ENCODE measurements around the gene RIMBP2.

Gene RIMBP2

GRCh38 chr12:130636370-130636769 is 79.7 kb downstream of the RIMBP2 start:
- Histone ChIP-seq H2BK120ac (ENCODE audit: low read depth, low read length) (no peak overlapping the region), H2AFZ (ENCODE audit: low read length) (no peak overlapping the region), H3K79me1 (ENCODE audit: low read depth, low read length) (no peaks in the 10 kb centered on the region), H3K27ac (replicated peaks; ENCODE audit: low read length) (no peak overlapping the region), H3K36me3 (replicated peaks in 1 of 2; ENCODE audit: control insufficient read depth in 2 of 2, insufficient read depth in 2 of 2, low read length in 2 of 2) (no peaks in the 10 kb centered on the region), H3K27me3 (ENCODE audit: control insufficient read depth in 3 of 3, insufficient read depth in 3 of 3, low read depth in 1 of 3, low read length in 3 of 3) (no peaks in the 10 kb centered on the region), H3K4me2 (ENCODE audit: insufficient read depth, low read length, poor library complexity, severe bottlenecking) (no peak overlapping the region), H3K9ac (ENCODE audit: low read depth, low read length, poor library complexity) (no peak overlapping the region), H3K18ac (ENCODE audit: low read length) (no peak overlapping the region), H2BK5ac (ENCODE audit: low read length) (no peak overlapping the region), H2AK5ac (ENCODE audit: low read depth, low read length) (no peak overlapping the region), H3K14ac (ENCODE audit: low read length) (no peak overlapping the region), H2BK12ac (ENCODE audit: low read length) (no peak overlapping the region), H4K8ac (ENCODE audit: low read depth, low read length) (no peak overlapping the region), H3K4me1 (ENCODE audit: control insufficient read depth in 2 of 2, insufficient read depth in 1 of 2, low read depth in 1 of 2, low read length in 2 of 2) (peaks cover 3 to 10% of the 10 kb centered on the region in 2 donors), H2BK15ac (ENCODE audit: low read length) (no peak overlapping the region), H4K91ac (ENCODE audit: low read depth, low read length, poor library complexity) (no peak overlapping the region), H3K4me3 (ENCODE audit: low read length in 2 of 2) (no peak overlapping the region), H3K4ac (ENCODE audit: low read length) (no peak overlapping the region), H3K9me3 (replicated peaks in 1 of 2; ENCODE audit: control insufficient read depth in 2 of 2, insufficient read depth in 1 of 2, low read depth in 1 of 2, low read length in 2 of 2) (peaks cover 0 to under 1% of the 10 kb centered on the region in 2 donors), H3K23ac (ENCODE audit: low read depth, low read length, poor library complexity) (no peak overlapping the region)
- DNase-seq (ENCODE audit: low spot score) = no peak
- WGBS, 2 donors (ENCODE audit: extremely low coverage in 2 of 2, insufficient read length in 2 of 2, insufficient replicate concordance in 1 of 2) = no CpG with 5 or more reads among the region's 5 CpGs

- Histone ChIP-seq H2BK15ac (ENCODE audit: low read length) (no peak overlapping the region), H3K4ac (ENCODE audit: low read length) (no peak overlapping the region), H2AK5ac (ENCODE audit: low read depth, low read length) (no peak overlapping the region), H3K18ac (ENCODE audit: low read length) (peak overlapping the region; percentile 42), H3K9ac (ENCODE audit: low read depth, low read length, poor library complexity) (no peak overlapping the region), H3K14ac (ENCODE audit: low read length) (no peak overlapping the region), H3K4me1 (ENCODE audit: control insufficient read depth in 2 of 2, insufficient read depth in 1 of 2, low read depth in 1 of 2, low read length in 2 of 2) (peaks cover 3 to 9% of the 10 kb centered on the region in 2 donors), H4K91ac (ENCODE audit: low read depth, low read length, poor library complexity) (no peak overlapping the region), H3K4me3 (ENCODE audit: low read length in 2 of 2) (no peak overlapping the region), H2BK12ac (ENCODE audit: low read length) (no peak overlapping the region), H2BK5ac (ENCODE audit: low read length) (peak overlapping the region; percentile 47), H2BK120ac (ENCODE audit: low read depth, low read length) (no peak overlapping the region), H3K4me2 (ENCODE audit: insufficient read depth, low read length, poor library complexity, severe bottlenecking) (no peak overlapping the region), H3K79me1 (ENCODE audit: low read depth, low read length) (no peaks in the 10 kb centered on the region), H3K9me3 (replicated peaks in 1 of 2; ENCODE audit: control insufficient read depth in 2 of 2, insufficient read depth in 1 of 2, low read depth in 1 of 2, low read length in 2 of 2) (peaks cover 0 to 2% of the 10 kb centered on the region in 2 donors), H3K23ac (ENCODE audit: low read depth, low read length, poor library complexity) (no peak overlapping the region), H3K27me3 (ENCODE audit: control insufficient read depth in 3 of 3, insufficient read depth in 3 of 3, low read depth in 1 of 3, low read length in 3 of 3) (no peaks in the 10 kb centered on the region), H4K8ac (ENCODE audit: low read depth, low read length) (no peak overlapping the region), H3K36me3 (replicated peaks in 1 of 2; ENCODE audit: control insufficient read depth in 2 of 2, insufficient read depth in 2 of 2, low read length in 2 of 2) (no peaks in the 10 kb centered on the region), H2AFZ (ENCODE audit: low read length) (no peak overlapping the region), H3K27ac (replicated peaks; ENCODE audit: low read length) (no peak overlapping the region)
- DNase-seq (ENCODE audit: low spot score) = no peak
- WGBS, 2 donors (ENCODE audit: extremely low coverage in 2 of 2, insufficient read length in 2 of 2, insufficient replicate concordance in 1 of 2) = no CpG with 5 or more reads among the region's 4 CpGs
Measured at GRCh38 chr12:130634866-130635265, 81.2 kb downstream of the RIMBP2 start.

GRCh38 chr12:130633771-130634170 is 82.3 kb downstream of the RIMBP2 start:
- H3K23ac ChIP-seq (ENCODE audit: low read depth, low read length, poor library complexity) = no peak overlapping the region
- no peak overlapping the region for H2BK5ac ChIP-seq (ENCODE audit: low read length)
- no peaks in the 10 kb centered on the region for H3K36me3 ChIP-seq (replicated peaks in 1 of 2; ENCODE audit: control insufficient read depth in 2 of 2, insufficient read depth in 2 of 2, low read length in 2 of 2)
- no peak overlapping the region for H2AK5ac ChIP-seq (ENCODE audit: low read depth, low read length)
- H4K8ac ChIP-seq (ENCODE audit: low read depth, low read length) = no peak overlapping the region
- no CpG with 5 or more reads among the region's 17 CpGs for WGBS, 2 donors (ENCODE audit: extremely low coverage in 2 of 2, insufficient read length in 2 of 2, insufficient replicate concordance in 1 of 2)
- no peak overlapping the region for H3K4ac ChIP-seq (ENCODE audit: low read length)
- peaks cover 0 to 2% of the 10 kb centered on the region in 2 donors for H3K9me3 ChIP-seq (replicated peaks in 1 of 2; ENCODE audit: control insufficient read depth in 2 of 2, insufficient read depth in 1 of 2, low read depth in 1 of 2, low read length in 2 of 2)
- peak; percentile 61 for DNase-seq (ENCODE audit: low spot score)
- peak overlapping the region; percentile 48 for H3K4me2 ChIP-seq (ENCODE audit: insufficient read depth, low read length, poor library complexity, severe bottlenecking)
- no peak overlapping the region for H3K18ac ChIP-seq (ENCODE audit: low read length)
- H2AFZ ChIP-seq (ENCODE audit: low read length) = peak overlapping the region; percentile 91
- H3K4me1 ChIP-seq (ENCODE audit: control insufficient read depth in 2 of 2, insufficient read depth in 1 of 2, low read depth in 1 of 2, low read length in 2 of 2) = peaks cover 3 to 9% of the 10 kb centered on the region in 2 donors
- no peak overlapping the region for H2BK120ac ChIP-seq (ENCODE audit: low read depth, low read length)
- H3K4me3 ChIP-seq (ENCODE audit: low read length in 2 of 2) = no peak overlapping the region
- H4K91ac ChIP-seq (ENCODE audit: low read depth, low read length, poor library complexity) = no peak overlapping the region
- H2BK12ac ChIP-seq (ENCODE audit: low read length) = no peak overlapping the region
- no peak overlapping the region for H2BK15ac ChIP-seq (ENCODE audit: low read length)
- H3K27me3 ChIP-seq (ENCODE audit: control insufficient read depth in 3 of 3, insufficient read depth in 3 of 3, low read depth in 1 of 3, low read length in 3 of 3) = no peaks in the 10 kb centered on the region
- H3K79me1 ChIP-seq (ENCODE audit: low read depth, low read length) = no peaks in the 10 kb centered on the region
- no peak overlapping the region for H3K27ac ChIP-seq (replicated peaks; ENCODE audit: low read length)
- H3K9ac ChIP-seq (ENCODE audit: low read depth, low read length, poor library complexity) = no peak overlapping the region
- H3K14ac ChIP-seq (ENCODE audit: low read length) = no peak overlapping the region

GRCh38 chr12:130632642-130633041 is 83.5 kb downstream of the RIMBP2 start:
- Histone ChIP-seq H4K91ac (ENCODE audit: low read depth, low read length, poor library complexity) (no peak overlapping the region), H2AFZ (ENCODE audit: low read length) (no peak overlapping the region), H2BK15ac (ENCODE audit: low read length) (no peak overlapping the region), H3K79me1 (ENCODE audit: low read depth, low read length) (no peaks in the 10 kb centered on the region), H4K8ac (ENCODE audit: low read depth, low read length) (no peak overlapping the region), H3K4me3 (ENCODE audit: low read length in 2 of 2) (no peak overlapping the region), H3K27ac (replicated peaks; ENCODE audit: low read length) (no peak overlapping the region), H3K23ac (ENCODE audit: low read depth, low read length, poor library complexity) (no peak overlapping the region), H3K9ac (ENCODE audit: low read depth, low read length, poor library complexity) (no peak overlapping the region), H2AK5ac (ENCODE audit: low read depth, low read length) (no peak overlapping the region), H3K36me3 (replicated peaks in 1 of 2; ENCODE audit: control insufficient read depth in 2 of 2, insufficient read depth in 2 of 2, low read length in 2 of 2) (no peaks in the 10 kb centered on the region), H3K4ac (ENCODE audit: low read length) (no peak overlapping the region), H3K18ac (ENCODE audit: low read length) (no peak overlapping the region), H2BK5ac (ENCODE audit: low read length) (no peak overlapping the region), H2BK120ac (ENCODE audit: low read depth, low read length) (no peak overlapping the region), H3K4me1 (ENCODE audit: control insufficient read depth in 2 of 2, insufficient read depth in 1 of 2, low read depth in 1 of 2, low read length in 2 of 2) (peaks cover 3 to 9% of the 10 kb centered on the region in 2 donors), H3K27me3 (ENCODE audit: control insufficient read depth in 3 of 3, insufficient read depth in 3 of 3, low read depth in 1 of 3, low read length in 3 of 3) (no peaks in the 10 kb centered on the region), H3K4me2 (ENCODE audit: insufficient read depth, low read length, poor library complexity, severe bottlenecking) (no peak overlapping the region), H3K9me3 (replicated peaks in 1 of 2; ENCODE audit: control insufficient read depth in 2 of 2, insufficient read depth in 1 of 2, low read depth in 1 of 2, low read length in 2 of 2) (peaks cover 0 to 2% of the 10 kb centered on the region in 2 donors), H2BK12ac (ENCODE audit: low read length) (no peak overlapping the region), H3K14ac (ENCODE audit: low read length) (no peak overlapping the region)
- DNase-seq (ENCODE audit: low spot score) = no peak
- no CpG with 5 or more reads among the region's 5 CpGs for WGBS, 2 donors (ENCODE audit: extremely low coverage in 2 of 2, insufficient read length in 2 of 2, insufficient replicate concordance in 1 of 2)

Measured in neuronal stem cell (in vitro differentiated cells).